Stimulated activated CD4-positive, alpha-beta T cell treated with anti-CD3 and anti-CD28 coated beads, TNF-alpha, amount 100 ng/mL, for 48 hours (primary cell): ENCODE measurements around the gene NAV1.
"Not testable (repeated sequence)": the region's sequence is repeated elsewhere in the genome, so short reads cannot be mapped to it uniquely, and the experiment has no call there.

Experiments
- DNase-seq, 3 donors: peaks; one replicate each; pipeline ENCODE4 v3.0.0-alpha.2; 2020; ENCODE audit warnings: low read depth in 3 of 3

NAV1 gene

GRCh38 chr1:201520046-201520575, 18.8 kb upstream of the NAV1 start:
- not testable (repeated sequence) for DNase-seq

- DNase-seq = no peak
These were observed 13.6 kb upstream of the NAV1 start for GRCh38 chr1:201525193-201525778.

GRCh38 chr1:201527879-201528278, 11.0 kb upstream of the NAV1 start:
- no peak for DNase-seq

GRCh38 chr1:201528631-201529252, 10.2 kb upstream of the NAV1 start:
- no peak for DNase-seq

GRCh38 chr1:201530741-201531531, 8.0 kb upstream of the NAV1 start:
- peak; percentile 27 to 41 (median 27) for DNase-seq

GRCh38 chr1:201531551-201532425, 7.1 kb upstream of the NAV1 start:
- DNase-seq = no peak

- no peak for DNase-seq
These were observed 5.1 kb upstream of the NAV1 start for GRCh38 chr1:201533836-201534235.

GRCh38 chr1:201535046-201535918, 3.6 kb upstream of the NAV1 start:
- no peak for DNase-seq

- no peak for DNase-seq
These were observed 3.0 kb upstream of the NAV1 start for GRCh38 chr1:201535919-201536245.

GRCh38 chr1:201536558-201536957, 2.4 kb upstream of the NAV1 start:
- no peak for DNase-seq

- DNase-seq = no peak
These were observed 1.9 kb upstream of the NAV1 start for GRCh38 chr1:201537028-201537427.

- no peak for DNase-seq
These were observed 1.5 kb upstream of the NAV1 start for GRCh38 chr1:201537467-201537866.

- DNase-seq = no peak
These were observed 876 bp upstream of the NAV1 start for GRCh38 chr1:201537891-201538611.

GRCh38 chr1:201539561-201540431, 869 bp downstream of the NAV1 start:
- no peak for DNase-seq

GRCh38 chr1:201540846-201541735, 2.2 kb downstream of the NAV1 start:
- no peak for DNase-seq

GRCh38 chr1:201542309-201543035, 3.5 kb downstream of the NAV1 start:
- DNase-seq = no peak

- DNase-seq = no peak
These were observed 5.1 kb downstream of the NAV1 start for GRCh38 chr1:201543871-201544642.
